HS-27A (cell line): Measurements from ENCODE around the gene CHIT1.

Experiments used
- DNase-seq: peaks from one replicate; pipeline ENCODE4 v3.0.0-alpha.2; 2012; ENCODE audit warnings: low read depth, missing footprints

Gene CHIT1

DNA sequence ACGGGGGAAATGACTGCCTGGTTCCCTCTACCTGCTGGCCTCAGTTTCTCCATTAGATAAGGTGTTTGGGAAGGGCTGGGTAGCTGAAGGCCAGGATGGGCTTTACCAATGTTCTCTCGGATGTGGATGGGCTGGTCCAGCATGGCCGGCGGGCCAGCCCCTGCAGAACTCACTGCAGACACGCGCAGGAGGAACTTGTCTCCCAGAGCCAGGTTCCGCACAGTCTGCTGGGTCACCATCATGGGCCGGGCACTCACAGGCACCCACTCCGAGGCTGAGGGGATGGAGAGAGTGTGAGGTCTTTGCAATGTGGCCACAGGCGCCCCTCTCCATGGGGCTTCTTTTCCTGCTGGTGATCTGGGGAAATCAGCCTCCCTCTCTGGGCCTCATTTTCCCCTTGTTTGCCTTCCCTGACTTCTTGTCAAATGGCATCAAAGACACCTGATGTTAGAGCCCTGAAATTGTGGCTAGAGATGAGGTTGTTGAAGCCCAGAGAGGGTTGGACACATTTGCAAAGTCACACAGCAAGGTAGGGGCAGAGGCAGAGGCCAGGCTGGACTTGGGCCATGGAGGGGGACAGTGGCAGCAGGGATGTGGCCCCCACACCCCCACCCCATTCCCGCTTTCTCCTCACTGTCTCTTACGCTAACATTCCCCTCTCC lies 55.0 kb downstream of the CHIT1 start:
- no peak for DNase-seq

DNA sequence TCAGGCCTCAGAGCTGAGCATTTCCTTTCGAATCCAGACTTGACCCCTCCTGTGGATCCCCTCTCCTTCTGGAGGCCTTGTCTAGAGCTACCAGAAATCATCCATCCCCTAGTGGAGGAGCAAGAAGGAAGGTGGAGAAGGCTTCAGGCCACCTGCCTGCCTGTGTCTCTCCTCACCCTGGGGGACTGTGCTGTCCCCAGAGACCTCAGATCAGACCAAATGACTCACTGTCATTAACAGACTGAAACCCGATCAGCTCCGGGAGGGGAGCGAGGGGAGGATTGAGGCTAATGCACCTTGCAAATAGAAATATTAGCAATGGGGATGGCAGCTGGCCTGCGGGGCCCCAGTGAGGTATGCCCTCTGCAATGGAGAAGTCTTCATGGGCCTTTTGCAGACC lies 55.9 kb downstream of the CHIT1 start:
- DNase-seq = no peak

DNA sequence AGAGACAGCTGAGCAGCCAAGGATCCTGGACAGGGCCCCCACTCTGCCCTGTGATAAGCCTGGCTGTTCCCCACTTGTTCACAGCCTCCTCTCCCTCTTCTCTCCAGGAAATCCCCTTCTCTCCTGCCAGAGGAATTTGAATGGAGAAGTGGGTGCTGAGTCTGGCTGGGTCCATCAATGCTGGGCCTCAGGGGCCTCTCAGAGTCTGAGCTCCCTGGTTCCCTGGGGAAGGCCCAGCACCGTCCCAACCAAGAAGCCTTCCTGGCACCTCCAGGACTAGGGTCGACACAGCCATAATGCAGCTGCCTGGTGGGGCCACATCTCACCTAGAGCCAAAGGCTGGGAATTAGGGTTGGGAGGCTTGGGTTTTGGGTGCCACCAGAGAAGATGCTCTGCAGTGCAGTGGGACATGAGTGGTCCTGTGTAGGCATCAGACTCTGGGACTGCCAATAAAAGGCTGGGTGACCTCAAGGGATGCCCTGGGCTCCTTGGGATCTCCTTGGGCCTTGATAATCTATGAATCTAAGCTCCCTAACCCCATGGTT lies 56.4 kb downstream of the CHIT1 start:
- no peak for DNase-seq

DNA sequence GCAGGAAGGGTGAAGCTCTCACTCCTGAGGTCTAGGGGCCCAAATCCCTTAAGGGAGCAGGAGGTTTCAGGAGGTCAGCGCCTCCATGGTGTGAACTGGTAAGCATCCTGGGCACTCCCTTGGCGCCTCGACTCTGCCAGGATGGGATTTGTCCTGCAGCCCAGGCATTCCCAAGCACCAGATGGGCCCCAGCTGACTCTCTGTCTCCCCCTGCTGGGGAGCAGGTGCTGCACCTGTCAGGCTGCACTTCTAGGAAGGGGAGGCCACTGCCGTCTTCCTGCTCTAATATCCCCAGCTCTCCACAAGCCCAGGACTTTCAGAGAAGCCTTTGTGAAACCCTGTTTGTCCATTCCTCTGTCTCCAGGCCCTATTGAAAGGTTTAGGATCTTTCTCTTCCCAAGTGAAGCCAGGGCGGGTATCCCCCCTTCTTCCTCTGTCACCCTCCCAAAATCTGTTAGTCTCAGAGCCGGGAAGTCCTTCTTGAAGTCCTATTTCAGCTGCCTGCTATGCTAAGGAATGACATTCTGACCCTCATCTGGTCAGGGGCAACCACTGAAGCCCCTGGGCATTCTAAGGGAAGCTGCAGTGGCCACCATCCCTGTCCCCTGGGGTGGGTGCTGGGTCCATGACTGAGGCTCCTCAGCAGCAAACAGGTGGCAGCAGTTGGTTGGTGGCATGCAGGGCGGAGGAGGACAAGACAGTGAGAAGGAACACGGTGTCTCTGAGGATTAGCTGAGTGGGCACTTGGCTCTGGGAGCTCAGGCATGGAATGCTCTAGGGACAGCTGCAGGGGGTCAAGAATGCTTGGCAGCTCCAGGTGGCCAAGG lies 57.1 kb downstream of the CHIT1 start:
- DNase-seq = peak; percentile 11

DNA sequence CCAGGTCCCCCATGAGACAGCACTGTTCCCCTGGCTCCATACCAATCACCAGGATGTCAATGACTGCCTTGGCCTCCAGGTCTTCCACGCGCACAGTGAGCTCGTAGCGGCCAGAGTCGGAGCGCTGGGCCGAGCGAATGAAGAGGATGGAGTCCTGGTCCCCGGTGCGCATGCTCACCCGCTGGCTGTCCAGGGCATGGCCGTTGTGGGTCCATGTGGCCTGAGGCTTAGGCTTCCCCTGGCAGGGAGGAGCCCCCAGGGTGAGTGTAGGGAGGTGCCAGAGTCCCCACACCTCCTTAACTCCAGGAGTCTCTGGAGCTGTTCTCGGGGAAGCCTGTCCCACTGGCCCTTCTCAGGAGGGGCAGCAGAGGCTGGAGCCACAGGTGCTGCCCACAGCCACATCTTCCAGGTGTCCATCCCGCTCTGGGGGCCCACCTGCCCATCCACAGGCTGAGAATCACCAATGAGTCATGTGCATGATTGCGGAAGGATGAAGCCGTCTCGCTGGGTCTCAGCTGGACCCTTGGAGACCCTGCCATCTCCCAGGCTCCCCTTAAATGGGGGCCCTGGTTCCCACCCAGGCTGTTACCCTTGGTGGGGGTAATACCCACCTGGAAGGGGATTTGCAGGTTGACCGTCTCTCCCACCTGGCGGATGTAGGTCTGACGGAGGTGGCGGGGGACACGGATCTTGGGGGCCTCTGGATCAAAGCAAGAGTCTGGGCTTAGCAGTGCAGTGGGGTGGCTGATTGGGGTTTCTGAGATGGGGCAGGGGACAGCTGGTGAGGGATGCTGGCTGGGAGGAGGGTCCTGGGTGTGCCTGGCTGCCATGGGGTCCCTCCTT lies 57.9 kb downstream of the CHIT1 start:
- DNase-seq = no peak

DNA sequence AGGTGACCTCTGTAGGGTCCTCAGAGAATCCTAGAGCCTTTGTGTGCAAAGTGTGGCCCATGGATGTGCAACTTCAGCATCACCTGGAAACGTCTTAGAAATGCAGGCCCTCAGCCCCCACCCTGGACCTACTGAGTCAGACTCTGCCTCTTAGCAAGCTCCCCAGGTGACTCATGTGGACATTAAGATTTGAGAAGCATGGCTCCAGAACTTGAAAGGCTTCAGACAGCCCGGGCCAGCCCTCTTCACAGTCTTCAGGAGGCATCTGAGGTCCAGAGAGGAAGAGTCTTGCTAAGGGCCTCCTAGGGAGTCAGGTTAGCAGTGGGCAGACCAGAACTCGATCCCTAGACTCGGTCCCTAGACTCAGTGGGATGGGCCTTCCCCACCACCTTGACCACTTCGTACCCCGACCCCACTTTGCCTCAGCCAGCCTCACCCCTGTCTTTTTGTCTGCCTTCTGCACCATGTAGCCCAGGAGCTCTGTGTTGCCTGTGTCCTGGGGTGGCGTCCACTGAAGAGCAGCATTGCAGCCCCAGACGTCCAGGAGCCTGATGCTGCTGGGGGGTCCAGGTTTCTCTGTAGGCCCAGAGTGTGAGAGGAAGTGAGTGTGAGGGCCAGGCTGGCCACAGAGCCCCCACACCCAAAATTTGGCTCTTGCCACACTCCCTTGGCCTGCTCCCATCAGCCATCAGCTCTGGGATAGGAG lies 58.7 kb downstream of the CHIT1 start:
- no peak for DNase-seq

DNA sequence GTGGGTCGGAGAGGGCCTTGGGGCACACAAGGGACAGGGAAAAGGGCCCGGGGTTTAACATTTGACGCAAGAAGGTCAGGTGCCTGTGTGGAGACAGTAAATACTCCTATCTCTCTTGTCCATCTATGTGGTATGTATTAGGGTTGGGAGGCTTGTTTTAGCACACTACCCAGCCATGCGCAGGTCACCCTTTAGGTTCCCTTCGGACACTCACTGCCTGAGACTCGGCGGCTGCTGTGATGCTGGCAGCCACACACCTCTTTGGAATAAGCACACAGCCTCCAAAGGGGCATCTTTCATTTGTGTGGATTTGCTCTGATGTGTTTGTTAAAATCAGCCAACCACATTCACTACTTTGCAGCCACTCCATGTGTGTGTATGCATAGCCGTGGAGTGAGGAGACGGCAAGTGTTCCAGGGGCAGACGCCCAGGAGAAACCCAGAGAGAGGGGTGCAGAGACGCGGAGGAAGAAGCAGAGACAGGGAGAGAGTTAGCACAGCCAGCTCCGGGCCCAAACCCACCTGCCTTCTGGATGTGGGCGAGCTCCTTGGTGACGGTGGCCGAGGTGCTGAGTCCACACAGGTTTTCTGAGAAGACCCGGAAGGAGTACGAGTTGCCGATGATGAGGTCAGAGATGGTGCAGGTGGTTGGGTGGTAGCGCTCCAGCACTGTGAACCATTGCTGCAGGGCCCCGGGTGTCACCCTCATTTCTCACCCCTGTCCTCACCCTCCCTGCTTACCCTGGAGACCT lies 59.5 kb downstream of the CHIT1 start:
- no peak for DNase-seq

DNA sequence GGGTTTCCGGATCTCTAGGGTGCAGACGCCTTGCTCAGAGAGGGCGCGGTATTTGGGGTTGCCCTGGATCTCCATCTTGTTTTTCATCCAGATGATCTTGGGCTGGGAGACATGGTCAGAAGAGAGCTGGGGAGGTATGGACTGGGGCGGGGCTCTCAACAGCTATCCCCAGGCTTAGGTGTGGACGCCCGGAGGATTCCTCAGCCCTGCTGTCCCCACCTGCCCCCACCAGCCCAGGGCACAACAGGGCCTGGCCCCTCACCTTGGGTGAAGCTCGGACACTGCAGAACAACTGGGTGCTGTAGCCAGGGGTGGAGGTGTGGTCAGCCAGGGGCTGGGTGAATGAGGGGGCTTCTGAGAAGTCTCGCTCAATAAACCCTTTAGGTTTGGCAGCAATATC lies 60.5 kb downstream of the CHIT1 start:
- DNase-seq = no peak

DNA sequence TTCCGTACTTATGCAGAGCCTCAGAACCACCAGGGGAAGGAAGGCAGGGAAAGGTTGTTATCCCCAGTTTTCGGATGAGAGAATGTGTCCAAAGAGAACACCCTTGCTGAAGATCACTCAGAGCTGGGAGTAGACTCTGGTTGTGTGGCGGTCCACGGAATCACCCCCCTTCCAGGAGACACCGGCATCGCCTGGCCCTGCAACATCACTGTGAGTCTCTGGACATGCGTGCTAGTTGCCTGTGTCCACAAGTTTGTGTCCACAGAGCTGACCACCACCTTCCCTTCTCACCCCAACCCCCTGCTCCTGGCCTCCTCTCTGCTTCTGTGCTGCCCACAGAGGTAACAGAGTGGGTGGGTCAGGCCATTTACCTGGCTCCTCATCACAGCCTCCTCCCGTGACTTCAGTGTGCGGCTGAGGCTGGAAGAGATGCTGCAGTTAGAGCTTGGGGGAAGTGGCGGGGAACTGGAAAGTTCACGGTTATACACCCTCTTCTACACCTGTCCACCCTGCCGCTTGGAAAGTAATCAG lies 61.2 kb downstream of the CHIT1 start:
- DNase-seq = no peak

DNA sequence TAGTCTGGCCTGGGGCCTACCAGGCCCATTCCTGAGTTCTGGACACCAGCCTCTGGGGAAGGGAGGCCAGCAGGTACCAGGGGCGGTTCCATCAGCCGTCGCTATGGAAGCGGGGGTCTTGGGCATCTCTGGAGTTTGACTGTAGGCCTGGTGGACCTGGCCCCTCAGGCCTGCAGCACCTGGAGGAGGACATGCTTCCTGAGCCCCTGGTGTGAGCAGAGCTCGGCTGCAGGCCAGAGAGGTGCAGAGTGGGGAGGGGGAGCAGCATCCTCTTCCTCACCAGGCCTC lies 61.6 kb downstream of the CHIT1 start:
- no peak for DNase-seq

DNA sequence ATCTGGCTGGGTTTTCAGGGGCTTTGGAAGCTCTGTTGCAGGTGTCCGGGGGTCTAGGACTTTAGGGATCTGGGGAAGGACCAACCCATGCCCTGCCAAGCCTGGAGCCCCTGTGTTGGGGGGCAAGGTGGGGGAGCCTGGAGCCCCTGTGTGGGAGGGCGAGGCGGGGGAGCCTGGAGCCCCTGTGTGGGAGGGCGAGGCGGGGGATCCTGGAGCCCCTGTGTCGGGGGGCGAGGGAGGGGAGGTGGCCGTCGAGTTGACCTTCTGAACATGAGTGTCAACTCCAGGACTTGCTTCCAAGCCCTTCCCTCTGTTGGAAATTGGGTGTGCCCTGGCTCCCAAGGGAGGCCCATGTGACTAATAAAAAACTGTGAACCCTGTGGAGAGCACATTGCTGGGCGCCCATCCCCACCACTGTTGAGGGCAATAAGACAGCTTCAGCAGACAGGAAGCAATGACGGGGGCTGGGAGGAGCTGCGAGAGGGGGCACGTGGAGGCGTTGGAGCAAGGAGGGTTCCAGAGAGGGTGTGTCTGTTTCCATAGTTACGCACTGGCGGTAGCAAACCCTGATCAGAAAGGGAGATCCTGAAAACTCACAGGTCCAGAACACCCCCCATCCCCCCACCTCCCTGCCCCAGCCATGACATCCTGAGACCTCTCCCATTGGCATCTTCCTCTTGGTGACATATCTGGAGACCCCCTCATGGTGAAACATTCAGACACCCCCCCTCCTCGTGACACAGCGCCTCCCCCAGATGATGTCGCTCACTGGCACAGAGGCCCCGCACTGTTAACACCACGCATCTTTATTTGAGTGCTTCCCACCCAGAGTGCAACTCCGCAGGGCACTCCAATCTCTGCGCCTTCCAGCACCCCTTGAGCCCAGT lies 62.2 kb downstream of the CHIT1 start:
- no peak for DNase-seq

DNA sequence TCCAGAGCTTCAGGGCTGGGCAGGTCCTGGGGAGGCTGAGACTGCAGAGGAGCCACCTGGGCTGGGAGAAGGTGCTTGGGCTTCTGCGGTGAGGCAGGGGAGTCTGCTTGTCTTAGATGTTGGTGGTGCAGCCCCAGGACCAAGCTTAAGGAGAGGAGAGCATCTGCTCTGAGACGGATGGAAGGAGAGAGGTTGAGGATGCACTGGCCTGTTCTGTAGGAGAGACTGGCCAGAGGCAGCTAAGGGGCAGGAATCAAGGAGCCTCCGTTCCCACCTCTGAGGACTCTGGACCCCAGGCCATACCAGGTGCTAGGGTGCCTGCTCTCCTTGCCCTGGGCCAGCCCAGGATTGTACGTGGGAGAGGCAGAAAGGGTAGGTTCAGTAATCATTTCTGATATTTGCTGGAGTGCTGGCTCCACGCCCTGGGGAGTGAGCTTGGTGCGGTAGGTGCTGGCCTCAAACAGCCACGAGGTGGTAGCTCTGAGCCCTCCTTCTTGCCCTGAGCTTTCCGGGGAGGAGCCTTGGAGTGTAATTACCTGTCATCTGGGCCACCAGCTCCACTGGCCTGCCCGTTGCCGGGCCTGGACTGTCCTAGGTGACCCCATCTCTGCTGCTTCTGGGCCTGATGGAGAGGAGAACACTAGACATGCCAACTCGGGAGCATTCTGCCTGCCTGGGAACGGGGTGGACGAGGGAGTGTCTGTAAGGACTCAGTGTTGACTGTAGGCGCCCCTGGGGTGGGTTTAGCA lies 63.1 kb downstream of the CHIT1 start:
- no peak for DNase-seq
